GM13976 (cell line): Measurements from ENCODE around the gene ZEB2.

Experiments used
- DNase-seq: peaks from one replicate; pipeline ENCODE4 v3.0.0; 2012; ENCODE audit warnings: low spot score
- CTCF ChIP-seq: IDR thresholded peaks from 2 replicates; pipeline ENCODE4 v1.5.1; 2012; ENCODE audit warnings: borderline replicate concordance, mild to moderate bottlenecking; ENCODE audit not compliant: insufficient read depth; ENCODE audit errors: extremely low read depth, missing control alignments, control extremely low read depth
- in situ Hi-C: fragments of 300-500 bp; cut with MboI; formaldehyde crosslinking; loops from one replicate; pipeline ENCODE4 v1.12.0; 2022; ENCODE audit warnings: low sequenced_read_pairs, mixed read lengths, inconsistent platforms; ENCODE audit not compliant: unreplicated experiment

The ZEB2 gene

GRCh38 chr2:144516411-144516980 lies 3.4 kb downstream of the ZEB2 start:
- no peak for TF ChIP-seq CTCF
- no peak for DNase-seq
- in situ Hi-C loops = no loop called here

GRCh38 chr2:144515696-144516410 lies 4.1 kb downstream of the ZEB2 start:
- no peak for TF ChIP-seq CTCF
- in situ Hi-C loops = no loop called here
- peak; percentile 53 for DNase-seq

- DNase-seq = no peak
- in situ Hi-C loops = no loop called here
- TF ChIP-seq CTCF = no peak
Observed at GRCh38 chr2:144515099-144515695, 4.7 kb downstream of the ZEB2 start.

GRCh38 chr2:144514616-144515091 lies 5.3 kb downstream of the ZEB2 start:
- in situ Hi-C loops = no loop called here
- TF ChIP-seq CTCF = no peak
- DNase-seq = no peak

GRCh38 chr2:144513388-144514101 lies 6.4 kb downstream of the ZEB2 start:
- TF ChIP-seq CTCF = no peak
- in situ Hi-C loops = no loop called here
- no peak for DNase-seq

- no peak for TF ChIP-seq CTCF
- in situ Hi-C loops = no loop called here
- no peak for DNase-seq
Observed at GRCh38 chr2:144512891-144513351, 7.0 kb downstream of the ZEB2 start.
